Ectodermal cell (in vitro differentiated cells): Measurements from ENCODE around the gene KANSL3.

ENCODE experiments used
- H3K27ac ChIP-seq: 2 replicates; pipeline ENCODE4 v1.7.0; 2013; ENCODE audit warnings: mild to moderate bottlenecking, low read depth, low read length; ENCODE audit not compliant: insufficient read depth, poor library complexity, severe bottlenecking
- H3K27me3 ChIP-seq: 2 replicates; pipeline ENCODE4 v1.7.0; 2013; ENCODE audit warnings: mild to moderate bottlenecking, low read length; ENCODE audit not compliant: insufficient read depth, control insufficient read depth, poor library complexity, severe bottlenecking
- H3K36me3 ChIP-seq: one replicate; pipeline ENCODE4 v1.7.0; 2013; ENCODE audit warnings: low read length; ENCODE audit not compliant: control insufficient read depth, insufficient read depth
- H3K4me1 ChIP-seq: one replicate; pipeline ENCODE4 v1.7.0; 2013; ENCODE audit warnings: low read length; ENCODE audit not compliant: control insufficient read depth, insufficient read depth
- H3K4me3 ChIP-seq: 2 replicates; pipeline ENCODE4 v1.7.0; 2013; ENCODE audit warnings: low read depth, low read length, control low read depth; ENCODE audit not compliant: insufficient read depth
- H3K9me3 ChIP-seq: 2 replicates; pipeline ENCODE4 v1.7.0; 2013; ENCODE audit warnings: mild to moderate bottlenecking, low read length, moderate library complexity; ENCODE audit not compliant: control insufficient read depth
- WGBS, 2 experiments: methylation state at CpG; one replicate each; pipeline ENCODE4 v1.1.7; 2013; ENCODE audit warnings: missing lambda C conversion rate in 2 of 2; 5-methylcytosine and 5-hydroxymethylcytosine counted together

KANSL3 gene

DNA sequence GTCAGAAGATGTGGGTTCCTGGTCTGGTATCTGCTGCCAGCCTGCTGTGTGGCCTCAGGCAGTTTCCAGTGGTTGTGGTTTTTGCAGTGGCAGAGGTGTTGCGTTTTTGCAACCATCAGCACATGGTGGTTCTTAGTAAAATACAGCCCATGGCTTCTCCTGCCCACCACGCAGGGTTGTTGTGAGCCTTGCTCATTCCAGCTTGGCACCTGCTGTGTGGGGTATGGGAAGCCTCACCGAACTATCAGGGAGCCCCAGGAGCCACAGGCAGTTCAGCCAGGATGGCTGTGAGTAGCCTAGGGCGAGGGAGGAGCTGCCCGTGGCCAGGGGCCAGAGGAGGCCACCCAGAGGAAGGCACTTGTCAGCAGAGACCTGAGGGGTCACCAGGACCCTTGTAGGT is 91.8 kb downstream of the KANSL3 start:
- Histone ChIP-seq H3K4me1 (no peaks in the 10 kb centered on the region), H3K36me3 (no peaks in the 10 kb centered on the region), H3K4me3 (no peak overlapping the region), H3K9me3 (no peaks in the 10 kb centered on the region), H3K27me3 (peaks cover 5% of the 10 kb centered on the region), H3K27ac (no peak overlapping the region)
- WGBS, 2 experiments = 91 to 92% methylated on average over 5 of the region's 5 CpGs
